Posterior cingulate gyrus (tissue), 11 donors: ENCODE results near the gene PPM1D.
A peak's percentile ranks its signal among the peaks of the same experiment; 100 is the strongest.
"Not testable (repeated sequence)": the region's sequence is repeated elsewhere in the genome, so short reads cannot be mapped to it uniquely, and the experiment has no call there.

Source experiments
- DNase-seq, 10 donors: peaks; one replicate each; pipeline versions ENCODE4 v3.0.0 to v3.0.0-alpha.2; 2020 to 2021; ENCODE audit warnings: mixed read lengths in 3 of 10
- intact Hi-C: fragments of 100-400 bp; cut with DNase I; formaldehyde crosslinking; loops from one replicate; pipeline ENCODE4 v1.15.1; 2023

The PPM1D gene

DNA sequence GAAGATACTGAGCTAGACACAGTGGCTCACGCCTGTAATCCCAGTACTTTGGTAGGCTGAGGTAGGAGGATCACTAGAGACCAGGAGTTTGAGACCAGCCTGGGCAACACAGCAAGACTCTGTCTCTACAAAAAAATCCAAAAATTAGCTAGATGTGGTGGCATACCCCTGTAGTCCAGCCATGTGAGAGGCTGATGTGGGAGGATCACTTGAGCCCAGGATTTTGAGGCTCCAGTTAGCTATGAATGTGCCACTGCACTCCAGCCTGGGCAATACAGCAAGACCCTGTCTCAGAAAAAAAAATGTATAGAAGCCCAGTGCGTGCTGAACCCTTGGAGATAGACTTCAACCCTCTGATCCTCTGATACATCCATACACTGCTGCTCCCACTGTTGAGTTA lies 7.2 kb upstream of the PPM1D start:
- intact Hi-C loops: loop anchor here (5.0 kb wide), 1 partner anchor 40 kb away; no protein-coding TSS in a partner anchor
- no peak for DNase-seq

DNA sequence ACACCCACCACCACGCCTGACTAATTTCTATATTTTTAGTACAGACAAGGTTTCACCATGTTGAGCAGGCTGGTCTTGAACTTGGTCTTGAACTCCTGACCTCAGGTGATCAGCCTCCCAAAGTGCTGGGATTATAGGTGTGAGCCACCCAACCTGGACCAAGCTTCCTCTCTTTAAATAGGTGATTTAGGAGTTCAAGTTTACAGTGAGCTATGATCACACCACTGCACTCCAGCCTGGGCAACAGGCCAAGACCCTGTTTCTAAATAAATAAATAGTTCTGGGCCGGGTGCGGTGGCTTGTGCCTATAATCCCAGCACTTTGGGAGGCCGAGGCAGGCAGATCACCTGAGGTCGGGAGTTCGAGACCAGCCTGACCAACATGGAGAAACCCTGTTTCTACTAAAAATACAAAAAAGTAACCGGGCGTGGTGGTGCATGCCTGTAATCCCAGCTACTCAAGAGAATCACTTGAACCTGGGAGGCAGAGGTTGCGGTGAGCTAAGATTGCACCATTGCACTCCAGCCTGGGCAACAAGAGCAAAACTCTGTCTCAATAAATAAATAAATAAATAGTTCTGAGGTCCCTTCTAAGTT lies 6.5 kb upstream of the PPM1D start:
- not testable (repeated sequence) for DNase-seq
- intact Hi-C loops: loop anchor here (5.0 kb wide), 1 partner anchor 39 kb away; no protein-coding TSS in a partner anchor

DNA sequence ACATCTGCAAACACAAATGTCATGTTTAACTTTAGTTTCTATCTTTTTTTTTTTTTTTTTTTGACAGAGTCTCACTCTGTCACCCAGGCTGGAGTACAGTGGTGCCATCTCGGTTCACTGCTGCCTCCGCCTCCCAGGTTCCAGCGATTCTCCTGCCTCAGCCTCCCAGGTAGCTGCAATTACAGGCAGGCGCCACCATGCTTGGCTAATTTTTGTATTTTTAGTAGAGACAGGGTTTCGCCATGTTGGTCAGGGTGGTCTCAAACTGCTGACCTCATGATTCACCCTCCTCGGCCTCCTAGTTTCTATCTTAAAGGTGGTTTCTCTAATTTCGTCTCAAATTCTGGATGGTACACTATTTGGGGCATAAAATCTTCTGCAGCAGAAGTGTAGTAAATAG lies 5.8 kb upstream of the PPM1D start:
- DNase-seq: not testable (repeated sequence)
- intact Hi-C loops: loop anchor here (5.0 kb wide), 1 partner anchor 38 kb away; no protein-coding TSS in a partner anchor

DNA sequence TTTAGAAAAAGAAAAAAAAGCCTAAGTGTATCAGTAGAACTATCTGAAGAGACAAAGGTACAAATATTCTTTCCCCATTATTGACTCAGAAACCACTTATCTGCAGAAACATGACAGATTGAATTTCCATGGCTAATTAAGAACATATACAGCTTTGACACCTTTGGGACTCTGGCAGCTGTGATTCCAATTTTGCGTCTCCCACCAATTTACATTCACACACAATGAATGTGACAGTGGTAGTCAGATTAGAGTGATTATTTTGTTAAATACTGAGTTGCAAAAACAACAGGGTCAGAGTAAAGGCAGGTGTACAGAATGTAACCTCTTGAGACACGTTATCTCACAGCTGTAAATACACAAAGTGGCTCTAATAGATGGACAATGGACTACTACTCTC lies 5.3 kb upstream of the PPM1D start:
- no peak for DNase-seq
- intact Hi-C loops: loop anchor here (5.0 kb wide), 1 partner anchor 38 kb away; no protein-coding TSS in a partner anchor

DNA sequence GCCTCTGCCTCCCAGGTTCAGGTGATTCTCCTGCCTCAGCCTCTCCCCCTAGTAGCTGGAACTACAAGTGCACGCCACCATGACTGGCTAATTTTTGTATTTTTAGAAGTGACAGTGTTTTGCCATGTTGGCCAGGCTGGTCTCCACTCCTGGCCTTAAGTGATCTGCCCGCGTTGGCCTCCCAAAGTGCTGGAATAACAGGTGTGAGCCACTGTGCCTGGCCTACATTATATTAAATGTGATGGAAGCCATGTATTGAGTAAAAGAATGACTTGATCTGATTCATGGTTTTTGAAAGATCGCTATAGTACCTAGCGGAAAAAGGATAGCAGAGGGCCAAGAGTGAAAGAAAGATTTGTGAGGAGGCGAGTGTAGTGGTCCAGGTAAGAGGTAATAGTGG lies 2.7 kb upstream of the PPM1D start:
- no peak for DNase-seq
- intact Hi-C loops: no loop called here

DNA sequence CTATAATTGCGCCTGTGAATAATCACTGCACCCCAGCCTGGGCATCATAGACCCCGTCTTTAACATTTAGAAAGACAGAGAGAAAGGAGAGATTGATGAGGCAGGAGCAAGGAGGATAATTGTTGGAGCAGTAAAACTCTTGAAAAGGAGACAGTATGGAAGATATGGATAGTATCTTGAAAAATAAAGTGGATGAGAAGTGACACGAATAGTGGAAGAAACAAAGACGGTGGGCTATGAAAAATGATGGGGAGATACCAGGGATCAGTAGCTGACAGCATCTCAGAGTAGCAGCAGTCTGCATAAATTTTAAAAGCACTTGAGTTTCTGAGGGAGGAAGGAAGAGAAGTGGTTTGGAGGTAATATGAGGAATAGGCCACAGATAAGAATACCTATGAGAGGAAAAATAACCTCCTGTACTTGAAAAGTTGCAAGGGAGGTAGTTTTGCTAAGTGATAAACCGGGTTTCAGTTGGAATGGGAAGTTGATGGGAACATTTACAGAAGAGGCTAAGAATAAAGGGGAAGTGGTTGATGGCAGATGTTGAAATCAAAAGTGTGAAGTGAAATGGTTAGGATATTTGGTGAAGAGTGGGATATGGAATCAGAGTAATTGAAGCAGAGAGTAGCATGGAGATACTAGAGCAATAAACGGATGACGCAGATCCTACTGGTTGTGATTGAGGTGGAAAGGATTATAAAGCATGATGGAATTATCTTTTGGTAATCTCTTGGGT lies 1.8 kb upstream of the PPM1D start:
- intact Hi-C loops: no loop called here
- no peak for DNase-seq

DNA sequence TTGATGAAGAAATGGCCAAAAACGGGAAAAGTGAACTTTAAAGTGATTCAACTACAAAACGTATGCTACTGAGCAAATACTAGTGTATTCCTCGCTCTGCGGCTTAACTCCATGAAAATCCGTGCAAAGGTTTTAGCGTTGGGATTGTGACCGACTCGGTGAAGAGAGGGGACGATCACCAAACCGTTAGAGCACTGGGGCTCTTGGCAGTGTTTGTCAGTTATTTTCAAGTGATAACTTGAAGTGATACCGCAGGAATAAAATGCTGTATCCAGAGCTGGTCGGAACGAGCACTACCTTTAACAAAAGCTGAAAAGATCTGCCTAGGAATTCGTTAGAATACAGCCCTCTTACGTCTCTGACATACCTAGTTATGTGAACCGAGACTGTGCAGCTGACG lies 773 bp upstream of the PPM1D start:
- DNase-seq: peak in 1 of 10 donors; percentile 27
- intact Hi-C loops: no loop called here

DNA sequence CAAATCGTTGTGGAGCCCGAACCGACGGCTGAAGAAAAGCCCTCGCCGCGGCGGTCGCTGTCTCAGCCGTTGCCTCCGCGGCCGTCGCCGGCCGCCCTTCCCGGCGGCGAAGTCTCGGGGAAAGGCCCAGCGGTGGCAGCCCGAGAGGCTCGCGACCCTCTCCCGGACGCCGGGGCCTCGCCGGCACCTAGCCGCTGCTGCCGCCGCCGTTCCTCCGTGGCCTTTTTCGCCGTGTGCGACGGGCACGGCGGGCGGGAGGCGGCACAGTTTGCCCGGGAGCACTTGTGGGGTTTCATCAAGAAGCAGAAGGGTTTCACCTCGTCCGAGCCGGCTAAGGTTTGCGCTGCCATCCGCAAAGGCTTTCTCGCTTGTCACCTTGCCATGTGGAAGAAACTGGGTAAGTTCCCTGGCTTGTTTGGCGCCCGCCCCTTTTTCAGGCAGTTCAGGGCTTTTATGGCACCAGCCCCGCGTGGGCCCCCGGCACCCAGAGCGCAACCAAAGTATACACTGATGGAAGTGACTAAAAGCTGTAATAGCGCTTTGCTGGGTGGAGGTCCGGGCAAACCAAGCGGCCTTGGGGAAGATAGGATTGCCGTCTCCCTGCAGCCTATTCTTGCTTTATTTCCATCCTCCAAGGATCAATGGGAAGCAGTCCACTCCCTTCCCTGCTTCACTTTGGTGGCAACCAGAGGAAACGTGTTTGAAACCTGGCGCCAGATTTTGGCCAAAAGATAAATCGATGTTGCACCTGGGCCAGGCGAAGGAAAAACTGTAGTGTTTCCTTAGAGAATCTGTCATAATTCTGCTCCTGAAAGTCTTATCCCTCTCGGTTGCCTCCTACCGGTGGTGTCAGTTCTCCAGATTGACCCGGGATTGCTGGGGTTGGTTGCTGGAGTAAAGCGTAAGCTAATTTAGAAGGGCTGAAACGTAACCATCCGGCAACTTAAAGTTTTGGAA lies 775 bp downstream of the PPM1D start:
- peak in 8 of 10 donors; percentile 28 to 91 (median 74) for DNase-seq
- intact Hi-C loops: loop anchor here (2.0 kb wide), 1 partner anchor 38 kb away; no protein-coding TSS in a partner anchor

DNA sequence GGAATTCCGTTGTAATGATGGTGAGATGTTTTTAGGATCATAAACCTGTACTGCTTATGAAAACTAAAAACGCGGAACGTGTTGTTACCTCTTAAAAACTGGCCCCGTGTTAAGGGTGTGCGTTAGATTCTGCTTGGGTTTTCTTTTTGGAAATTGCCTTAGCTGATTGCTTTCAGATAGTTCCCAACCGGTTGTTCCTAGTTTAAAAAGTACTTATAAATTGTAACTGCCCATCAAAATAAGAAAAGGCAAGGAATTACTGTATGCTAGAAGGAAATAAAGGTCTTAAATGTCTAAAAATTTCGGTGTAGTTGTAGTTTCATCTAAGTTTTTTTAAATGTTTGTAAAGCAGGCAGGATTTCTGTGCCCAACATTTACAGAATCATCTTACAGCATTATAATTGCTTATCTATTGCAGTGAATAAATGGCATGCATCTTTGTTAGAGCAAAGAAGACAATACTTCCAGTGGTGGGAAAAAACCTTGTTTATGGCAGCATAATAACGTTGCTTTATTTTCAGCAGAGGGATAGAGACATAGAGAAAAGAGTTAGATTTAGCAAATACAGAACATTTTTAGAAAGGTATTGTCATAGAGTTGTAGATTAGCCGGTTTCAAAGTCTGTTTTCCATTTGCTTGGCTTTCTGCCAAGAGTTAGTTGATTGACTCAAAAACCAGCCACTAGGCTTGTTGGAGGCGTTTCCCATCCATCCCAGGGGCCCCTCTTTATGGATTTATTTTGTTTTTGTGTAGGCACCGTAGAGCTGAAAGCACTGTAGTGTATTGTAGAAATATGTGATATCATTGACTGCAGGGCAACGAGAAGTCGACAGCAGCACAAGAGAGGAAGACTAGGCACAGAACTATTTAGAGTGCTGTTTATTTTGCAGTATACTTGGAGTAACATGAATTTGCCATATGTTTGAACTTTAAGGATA lies 1.7 kb downstream of the PPM1D start:
- DNase-seq: peak in 6 of 10 donors; percentile 15 to 83 (median 35)
- intact Hi-C loops: loop anchor here (2.0 kb wide), 1 partner anchor 37 kb away; no protein-coding TSS in a partner anchor

DNA sequence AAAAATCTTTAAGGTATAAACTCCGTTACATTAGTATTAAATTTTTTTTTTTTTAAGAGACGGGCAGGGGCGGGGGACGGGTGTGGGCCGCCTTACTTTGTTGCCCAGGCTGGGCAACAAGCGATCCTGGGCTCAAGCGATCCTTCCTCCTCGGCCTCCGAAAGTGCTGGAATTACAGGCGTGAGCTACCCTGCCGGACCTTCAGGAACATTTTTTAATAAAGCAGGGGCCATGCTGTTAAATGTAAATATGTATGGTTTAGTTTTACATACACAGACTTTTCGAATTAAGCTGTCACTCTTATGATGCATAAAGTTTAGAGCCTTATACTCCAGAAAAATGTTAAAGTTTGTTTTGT lies 2.4 kb downstream of the PPM1D start:
- DNase-seq: peak in 1 of 10 donors; percentile 38
- intact Hi-C loops: no loop called here

DNA sequence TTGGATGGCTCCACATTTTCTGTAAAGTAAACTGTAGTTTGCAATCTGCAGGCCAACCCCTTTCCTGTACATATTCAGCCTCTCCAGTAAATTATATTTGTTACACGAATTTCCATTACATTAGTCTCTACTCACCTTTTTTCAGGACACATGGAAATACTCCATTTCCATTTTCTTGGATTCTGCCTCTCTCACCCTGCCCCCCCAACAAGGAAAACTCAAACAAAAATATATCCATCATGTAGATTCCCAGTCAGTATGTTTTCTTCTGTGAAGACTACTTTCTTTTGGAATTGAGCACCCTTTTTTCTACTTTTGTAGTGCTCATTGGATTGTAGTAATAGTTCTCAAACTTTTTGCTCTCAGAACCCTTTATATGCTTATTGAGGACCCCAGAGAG lies 2.9 kb downstream of the PPM1D start:
- intact Hi-C loops: no loop called here
- no peak for DNase-seq

DNA sequence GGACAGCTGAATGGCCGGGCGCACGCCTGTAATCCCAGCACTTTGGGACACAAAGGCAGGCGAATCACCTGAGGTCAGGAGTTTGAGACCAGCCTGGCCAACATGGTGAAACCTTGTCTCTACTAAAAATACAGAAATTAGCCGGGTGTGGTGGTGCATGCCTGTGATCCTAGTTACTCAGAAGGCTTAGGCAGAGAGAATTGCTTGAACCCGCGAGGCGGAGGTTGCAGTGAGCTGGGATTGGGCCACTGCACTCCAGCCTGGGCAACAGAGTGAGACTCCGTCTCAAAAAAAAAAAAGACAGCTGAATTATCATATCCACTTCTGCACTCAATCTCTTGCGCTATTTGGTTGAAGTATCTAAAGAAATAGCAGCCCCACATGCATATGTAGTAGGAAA lies 3.5 kb downstream of the PPM1D start:
- DNase-seq, intact Hi-C loops: not testable (repeated sequence)

DNA sequence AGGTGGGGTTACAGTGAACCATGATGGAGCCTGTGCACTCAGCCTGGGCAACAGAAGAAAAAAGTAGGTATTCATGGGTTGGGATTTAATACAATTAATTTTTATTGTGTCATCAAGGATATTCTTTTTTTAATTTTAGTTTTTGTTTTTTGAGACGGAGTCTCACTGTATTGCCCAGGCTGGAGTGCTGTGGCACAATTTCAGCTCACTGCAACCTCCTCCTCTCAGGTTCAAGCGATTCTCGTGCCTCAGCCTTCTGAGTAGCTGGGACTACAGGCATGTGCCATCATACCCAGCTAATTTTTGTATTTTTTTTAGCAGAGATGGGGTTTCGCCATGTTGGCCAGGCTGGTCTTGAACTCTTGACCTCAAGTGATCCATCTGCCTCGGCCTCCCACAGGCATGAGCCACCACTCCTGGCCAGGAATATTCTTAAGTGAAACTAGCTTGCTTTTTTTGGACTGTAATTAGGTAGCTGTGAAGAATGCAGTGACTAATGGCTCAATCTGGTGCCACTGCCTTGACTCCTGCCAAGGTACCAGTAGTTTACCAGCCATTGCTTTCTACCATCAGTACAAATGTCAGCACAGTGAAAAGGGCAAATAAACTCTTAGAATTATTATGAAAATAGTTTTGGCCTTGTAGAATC lies 4.8 kb downstream of the PPM1D start:
- no peak for DNase-seq
- intact Hi-C loops: no loop called here

DNA sequence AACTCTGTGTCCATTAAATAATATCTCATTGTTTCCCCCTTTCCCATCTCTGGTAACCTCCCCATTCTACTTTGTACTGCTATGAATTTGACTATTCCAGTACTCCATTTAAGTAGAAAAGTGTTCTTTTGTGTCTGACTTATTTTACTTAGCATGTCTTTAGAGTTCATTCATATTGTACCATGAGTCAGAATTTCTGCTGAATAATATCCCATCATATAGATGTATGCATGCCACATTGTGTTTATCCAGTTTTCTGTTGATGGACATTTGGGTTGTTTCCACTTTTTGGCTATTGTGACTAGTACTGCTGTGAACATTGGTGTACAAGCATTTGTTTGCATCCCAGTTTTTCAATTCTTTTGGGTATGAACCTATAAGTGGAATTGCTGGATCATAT lies 6.0 kb downstream of the PPM1D start:
- DNase-seq: no peak
- intact Hi-C loops: no loop called here

DNA sequence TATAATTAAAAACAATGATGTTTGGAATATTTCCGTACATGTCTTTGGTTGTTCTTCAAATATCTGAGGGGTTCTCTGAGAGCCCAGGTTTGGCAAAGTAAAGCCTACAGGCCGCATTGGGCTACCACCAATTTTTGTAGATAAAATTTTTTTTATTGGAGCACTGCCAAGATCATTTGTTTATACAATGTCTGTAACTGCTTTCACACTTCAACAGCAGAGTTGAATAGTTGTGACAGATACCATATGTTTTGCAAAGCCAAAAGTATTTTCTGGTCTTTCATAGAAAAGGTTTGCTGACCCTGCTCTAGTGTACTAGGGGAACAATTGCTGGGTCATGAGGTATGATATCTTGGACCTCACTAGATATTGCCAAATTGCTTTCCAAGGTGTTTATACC lies 10.5 kb downstream of the PPM1D start:
- no peak for DNase-seq
- intact Hi-C loops: no loop called here

DNA sequence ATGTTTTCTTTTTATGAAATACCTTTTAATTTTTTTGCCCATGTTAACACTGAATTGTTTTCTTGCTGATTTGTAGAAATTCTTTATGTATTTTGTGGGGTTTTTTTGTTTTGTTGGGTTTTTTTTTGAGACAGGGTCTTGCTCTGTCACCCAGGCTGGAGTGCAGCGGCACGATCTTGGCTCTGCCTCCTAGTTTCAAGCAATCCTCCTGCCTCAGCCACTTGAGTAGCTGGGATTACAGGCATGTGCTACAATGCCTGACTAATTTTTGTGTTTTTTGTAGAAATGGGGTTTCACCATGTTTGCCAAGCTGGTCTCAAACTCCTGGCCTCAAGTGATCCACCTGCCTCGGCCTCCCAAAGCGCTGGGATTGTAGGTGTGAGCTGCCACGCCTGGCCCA lies 11.3 kb downstream of the PPM1D start:
- intact Hi-C loops: not testable (repeated sequence)

DNA sequence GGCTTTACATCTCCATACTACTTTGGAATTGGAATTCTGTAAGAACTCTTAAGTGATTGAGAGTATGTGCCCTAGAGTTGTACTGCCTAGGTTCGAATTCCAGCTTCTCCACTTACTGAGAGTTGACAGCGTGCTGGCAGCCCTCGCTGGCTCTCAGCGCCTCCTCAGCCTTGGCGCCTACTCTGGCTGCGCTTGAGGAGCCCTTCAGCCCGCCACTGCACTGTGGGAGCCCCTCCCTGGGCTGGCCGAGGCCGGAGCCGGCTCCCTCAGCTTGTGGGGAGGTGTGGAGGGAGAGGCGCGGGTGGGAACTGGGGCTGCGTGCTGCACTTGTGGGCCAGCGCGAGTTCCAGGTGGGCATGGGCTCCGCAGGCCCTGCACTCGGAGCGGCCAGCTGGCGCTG lies 13.3 kb downstream of the PPM1D start:
- intact Hi-C loops: no loop called here

More for the DNA sequence above, 11.3 kb downstream of the PPM1D start:
- DNase-seq: not testable (repeated sequence)

DNA sequence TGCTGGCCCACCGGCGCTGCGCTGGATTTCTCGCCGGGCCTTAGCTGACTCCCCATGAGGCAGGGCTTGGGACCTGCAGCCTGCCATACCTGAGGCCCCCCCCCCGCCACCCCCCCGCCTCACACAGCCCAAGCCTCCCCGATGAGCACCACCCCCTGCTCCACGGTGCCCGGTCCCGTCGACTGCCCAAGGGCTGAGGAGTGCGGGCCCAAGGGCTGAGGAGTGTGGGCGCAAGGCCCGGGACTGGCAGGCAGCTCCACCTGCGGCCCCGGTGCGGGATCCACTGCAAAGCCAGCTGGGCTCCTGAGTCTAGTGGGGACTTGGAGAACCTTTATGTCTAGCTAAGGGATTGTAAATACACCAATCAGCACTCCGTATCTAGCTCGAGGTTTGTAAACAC lies 13.8 kb downstream of the PPM1D start:
- intact Hi-C loops: not testable (repeated sequence)
- peak in 1 of 10 donors; percentile 82 for DNase-seq

More for the DNA sequence above, 13.3 kb downstream of the PPM1D start:
- DNase-seq: no peak

DNA sequence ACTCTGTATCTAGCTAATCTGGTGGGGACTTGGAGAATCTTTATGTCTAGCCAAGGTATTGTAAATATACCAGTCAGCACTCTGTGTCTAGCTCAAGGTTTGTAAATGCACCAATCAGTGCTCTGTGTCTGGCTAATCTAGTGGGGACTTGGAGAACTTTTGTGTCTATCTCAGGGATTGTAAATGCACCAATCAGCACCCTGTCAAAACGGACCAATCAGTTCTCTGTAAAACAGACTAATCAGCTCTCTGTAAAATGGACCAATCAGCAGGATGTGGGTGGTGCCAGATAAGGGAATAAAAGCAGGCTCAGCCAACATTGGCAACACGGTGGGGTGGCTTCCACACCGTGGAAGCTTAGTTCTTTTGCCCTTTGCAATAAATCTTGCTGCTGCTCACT lies 14.3 kb downstream of the PPM1D start:
- DNase-seq, intact Hi-C loops: not testable (repeated sequence)
